Measurements from ENCODE around the gene DDX47.
"Not testable (repeated sequence)": the region's sequence is repeated elsewhere in the genome, so short reads cannot be mapped to it uniquely, and the experiment has no call there.

DDX47 gene

GRCh38 chr12:12796171-12796570 is 17.0 kb upstream of the DDX47 start:
- no peak for DNase-seq (ENCODE audit: low spot score)
- in situ Hi-C loops (cut with MboI; ENCODE audit: low pct_unique_long_range_greater_than_20kb, low sequenced_read_pairs, unreplicated experiment) = loop anchor here (25.0 kb wide), 1 partner anchor 416 kb away; no protein-coding TSS in a partner anchor
- TF ChIP-seq CTCF (IDR thresholded peaks at IDR 0.05; ENCODE audit: extremely low read depth, insufficient read depth, missing control alignments) = no peak

GRCh38 chr12:12796928-12797793 is 16.0 kb upstream of the DDX47 start:
- in situ Hi-C loops (cut with MboI; ENCODE audit: low pct_unique_long_range_greater_than_20kb, low sequenced_read_pairs, unreplicated experiment) = loop anchor here (25.0 kb wide), 1 partner anchor 415 kb away; no protein-coding TSS in a partner anchor
- no peak for DNase-seq (ENCODE audit: low spot score)
- TF ChIP-seq CTCF (IDR thresholded peaks at IDR 0.05; ENCODE audit: extremely low read depth, insufficient read depth, missing control alignments) = no peak

DNA sequence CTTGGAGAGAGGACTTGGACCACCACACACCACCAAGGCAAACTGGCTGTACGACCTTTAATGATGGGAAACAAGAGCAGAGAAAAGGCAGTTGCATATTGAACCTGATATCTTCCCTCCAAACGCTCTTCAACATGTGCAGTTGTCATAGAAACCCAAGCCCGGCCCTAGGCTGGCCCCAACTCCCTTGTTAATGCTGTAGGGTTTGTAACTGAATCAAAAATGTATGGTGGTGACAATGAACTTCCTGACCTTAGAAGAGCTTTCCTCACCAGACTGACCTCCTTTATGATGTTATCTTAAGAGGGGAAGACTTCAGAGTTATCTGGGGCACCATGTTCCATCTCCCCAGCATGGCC is 15.4 kb upstream of the DDX47 start:
- DNase-seq (ENCODE audit: low spot score) = no peak
- TF ChIP-seq CTCF (IDR thresholded peaks at IDR 0.05; ENCODE audit: extremely low read depth, insufficient read depth, missing control alignments) = no peak
- in situ Hi-C loops (cut with MboI; ENCODE audit: low pct_unique_long_range_greater_than_20kb, low sequenced_read_pairs, unreplicated experiment) = loop anchor here (25.0 kb wide), 1 partner anchor 415 kb away; no protein-coding TSS in a partner anchor

DNA sequence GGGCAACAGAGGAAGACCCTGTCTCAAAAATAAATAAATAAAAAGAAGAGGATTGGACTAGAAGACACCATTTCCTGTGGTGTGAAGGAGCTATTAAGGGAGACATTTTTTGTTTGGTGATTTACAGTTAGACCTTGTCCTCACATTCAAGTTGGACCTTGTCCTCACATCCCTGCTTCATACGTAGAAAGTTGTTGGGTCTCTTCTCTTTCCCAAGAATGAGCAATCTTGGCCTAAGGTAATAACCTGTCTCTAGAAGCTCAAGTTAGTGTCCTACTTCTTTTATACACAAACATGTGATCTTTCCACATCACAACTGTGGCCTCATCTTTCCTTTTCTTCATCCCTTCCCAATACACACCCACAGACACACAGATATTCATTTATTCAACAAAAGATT is 14.7 kb upstream of the DDX47 start:
- in situ Hi-C loops (cut with MboI; ENCODE audit: low pct_unique_long_range_greater_than_20kb, low sequenced_read_pairs, unreplicated experiment) = loop anchor here (25.0 kb wide), 1 partner anchor 414 kb away; no protein-coding TSS in a partner anchor

GRCh38 chr12:12799163-12799920 is 13.8 kb upstream of the DDX47 start:
- in situ Hi-C loops (cut with MboI; ENCODE audit: low pct_unique_long_range_greater_than_20kb, low sequenced_read_pairs, unreplicated experiment) = loop anchor here (25.0 kb wide), 1 partner anchor 413 kb away; no protein-coding TSS in a partner anchor
- DNase-seq (ENCODE audit: low spot score) = no peak
- TF ChIP-seq CTCF (IDR thresholded peaks at IDR 0.05; ENCODE audit: extremely low read depth, insufficient read depth, missing control alignments) = no peak

More for the DNA sequence above, 14.7 kb upstream of the DDX47 start:
- no peak for TF ChIP-seq CTCF (IDR thresholded peaks at IDR 0.05; ENCODE audit: extremely low read depth, insufficient read depth, missing control alignments)
- DNase-seq (ENCODE audit: low spot score) = no peak

DNA sequence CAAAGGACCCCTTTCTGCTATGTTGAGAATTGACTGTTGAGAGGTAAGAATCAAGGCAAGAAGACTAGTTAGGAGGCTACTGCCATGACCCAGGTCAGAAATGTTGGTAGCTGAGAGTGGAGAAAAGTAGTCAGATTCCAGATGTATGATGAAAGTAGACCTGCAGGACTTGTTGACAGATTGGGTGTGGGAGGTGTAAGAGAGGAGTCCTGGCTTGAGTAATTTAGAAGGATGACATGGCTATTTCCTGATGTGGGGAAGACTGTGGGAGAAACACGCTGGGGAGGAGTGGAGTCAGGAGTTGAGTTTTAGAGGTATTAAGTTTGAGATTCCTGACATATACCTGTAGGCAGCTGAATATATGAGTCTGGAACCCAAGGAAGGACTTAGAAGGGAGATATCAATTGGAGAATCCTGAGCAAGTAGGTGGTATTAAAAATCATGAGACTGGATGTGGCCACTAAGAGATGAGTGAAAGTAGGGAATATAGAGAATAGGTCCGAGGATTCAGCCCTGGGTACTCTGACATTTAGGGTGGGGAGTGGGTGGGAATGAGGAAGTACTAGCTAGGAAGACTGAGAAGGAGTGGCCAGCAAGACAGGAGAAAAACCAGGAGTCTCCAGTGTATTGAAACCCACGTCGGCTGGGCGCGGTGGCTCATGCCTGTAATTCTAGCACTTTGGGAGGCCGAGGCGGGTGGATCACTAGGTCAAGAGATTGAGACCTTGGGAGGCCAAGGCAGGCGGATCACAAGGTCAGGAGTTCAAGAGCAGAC is 12.6 kb upstream of the DDX47 start:
- in situ Hi-C loops (cut with MboI; ENCODE audit: low pct_unique_long_range_greater_than_20kb, low sequenced_read_pairs, unreplicated experiment) = no loop called here
- DNase-seq (ENCODE audit: low spot score) = no peak
- TF ChIP-seq CTCF (IDR thresholded peaks at IDR 0.05; ENCODE audit: extremely low read depth, insufficient read depth, missing control alignments) = no peak

DNA sequence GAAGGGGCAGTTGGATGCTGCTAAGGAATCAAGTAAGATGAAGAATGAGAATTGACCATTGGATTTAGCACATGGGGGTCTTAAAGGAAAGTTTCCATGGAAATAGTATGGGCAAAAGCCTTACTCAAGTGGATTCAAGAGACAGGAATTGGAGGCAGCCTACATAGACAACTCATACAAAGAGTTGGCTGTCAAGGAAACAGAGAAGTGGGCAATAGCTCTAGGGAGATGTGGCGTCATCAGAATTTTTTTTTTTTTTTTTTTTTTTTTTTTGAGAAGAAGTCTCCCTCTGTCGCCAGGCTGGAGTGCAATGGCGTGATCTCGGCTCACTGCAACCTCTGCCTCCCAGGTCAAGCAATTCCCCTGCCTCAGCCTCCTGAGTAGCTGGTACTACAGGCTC is 11.5 kb upstream of the DDX47 start:
- DNase-seq (ENCODE audit: low spot score); in situ Hi-C loops (cut with MboI; ENCODE audit: low pct_unique_long_range_greater_than_20kb, low sequenced_read_pairs, unreplicated experiment): not testable (repeated sequence)

Measured in GM13977 (cell line).